Cardiac septum (tissue), 1 donor: ENCODE data around the gene ATP6V0A1. TPM values are rescaled to one million over a fixed set of nuclear protein-coding genes. Genes with fewer than 3 reads are reported as not detected.
A peak's percentile ranks its signal among the peaks of the same experiment; 100 is the strongest.

Experiments
- DNase-seq: peaks from one replicate; pipeline ENCODE4 v3.0.0-alpha.2; 2020; ENCODE audit warnings: low spot score
- intact Hi-C: fragments of 100-400 bp; cut with DNase I; formaldehyde crosslinking; loops from one replicate; pipeline ENCODE4 v1.14.0; 2022
- microRNA-seq: library from miRNA; unstranded; fragments of <30 nt; microRNA quantifications from one replicate; pipeline ENCODE4 v1.2.0, GENCODE V29; 2020
- total RNA-seq: library from RNA; stranded (reverse); fragmentation: NEBNext Ultra II Directional; extraction: Animal tissue kit (Norgen Biotek cat#: 25700); gene quantifications from one replicate; pipeline ENCODE4 v1.2.1, GENCODE V29; 2021
- donor health status: DM: no; HTN: no; CAD: no.

Gene ATP6V0A1
- total RNA-seq, 1 donor from 2014 or later: 40.3 TPM

DNA sequence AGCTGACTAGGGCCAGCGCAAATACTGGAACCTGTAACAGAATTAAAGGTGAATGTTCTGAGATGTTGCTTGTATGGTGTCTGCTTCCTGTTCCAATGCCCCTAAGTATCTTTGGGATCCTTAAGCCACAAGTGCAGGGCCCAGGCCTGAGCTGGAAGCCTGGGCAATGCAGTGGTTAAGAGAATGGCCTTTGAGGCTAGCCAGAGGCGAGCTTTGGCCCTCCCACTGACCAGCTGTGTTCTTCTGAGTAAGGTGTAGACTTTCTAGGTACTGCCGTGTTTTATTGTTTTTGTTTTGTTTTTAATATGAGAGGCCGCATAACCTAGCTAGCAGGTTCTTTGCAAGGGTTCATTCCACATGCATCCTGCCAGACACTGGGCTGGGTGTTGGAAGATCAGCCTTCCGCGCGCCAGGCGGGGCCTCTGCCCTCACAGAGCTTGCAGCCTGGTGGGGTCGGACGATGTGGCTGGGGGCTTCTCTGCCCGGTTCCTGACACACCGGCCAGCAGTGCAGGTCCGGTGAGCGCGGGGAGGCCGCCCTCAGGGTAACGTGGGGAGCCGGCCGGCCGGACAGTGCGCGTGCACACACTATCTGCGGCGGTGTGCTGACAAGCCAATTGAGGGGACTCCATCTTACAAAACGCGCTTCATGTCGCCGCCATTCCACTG, 107.7 kb downstream of the ATP6V0A1 start:
- intact Hi-C loops: loop anchor here (5.0 kb wide), 1 partner anchor 41 kb away; the partner anchor contains the start of genes RETREG3 and TUBG1
- DNase-seq: no peak

DNA sequence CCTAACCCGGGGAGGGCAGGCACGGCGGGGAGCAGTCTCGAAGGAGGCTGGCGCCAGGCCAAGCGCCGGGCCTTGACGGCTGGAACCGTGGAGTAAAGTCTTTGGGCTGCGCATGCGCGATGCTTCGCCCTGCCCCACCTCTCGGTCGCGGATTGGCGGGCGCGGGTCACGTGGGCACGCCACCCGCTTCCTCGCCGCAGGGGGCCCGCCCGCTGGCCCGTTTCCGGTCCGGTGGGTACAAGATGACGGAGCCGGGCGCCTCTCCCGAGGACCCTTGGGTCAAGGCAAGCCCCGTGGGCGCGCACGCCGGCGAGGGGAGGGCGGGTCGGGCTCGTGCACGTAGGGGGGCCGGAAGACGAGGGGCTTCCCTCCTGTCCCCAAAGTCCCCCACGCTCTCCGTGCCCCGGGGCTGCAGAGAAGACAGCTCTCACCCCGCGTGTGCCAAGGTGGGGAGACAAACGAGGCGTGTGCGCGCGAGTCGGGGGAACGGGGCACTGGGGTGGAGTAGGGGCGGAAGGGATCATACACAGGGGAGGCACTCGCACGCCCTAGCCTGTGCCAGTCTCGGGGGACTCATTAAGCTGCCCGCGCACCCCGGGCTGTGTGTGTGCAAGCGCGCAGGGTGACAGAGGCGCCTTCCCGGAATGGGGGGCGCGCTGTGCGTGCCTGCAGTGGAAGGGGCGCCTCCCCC, 108.3 kb downstream of the ATP6V0A1 start, which contains the start of gene MLX:
Gene MLX, plus strand, starts transcription at position 218 of the 691 bp plus-strand sequence. Its CDS starts 25 bp downstream, at position 243.
- DNase-seq: peak; percentile 96
- intact Hi-C loops: loop anchor here (5.0 kb wide), 1 partner anchor 40 kb away; the partner anchor contains the start of genes RETREG3 and TUBG1

DNA sequence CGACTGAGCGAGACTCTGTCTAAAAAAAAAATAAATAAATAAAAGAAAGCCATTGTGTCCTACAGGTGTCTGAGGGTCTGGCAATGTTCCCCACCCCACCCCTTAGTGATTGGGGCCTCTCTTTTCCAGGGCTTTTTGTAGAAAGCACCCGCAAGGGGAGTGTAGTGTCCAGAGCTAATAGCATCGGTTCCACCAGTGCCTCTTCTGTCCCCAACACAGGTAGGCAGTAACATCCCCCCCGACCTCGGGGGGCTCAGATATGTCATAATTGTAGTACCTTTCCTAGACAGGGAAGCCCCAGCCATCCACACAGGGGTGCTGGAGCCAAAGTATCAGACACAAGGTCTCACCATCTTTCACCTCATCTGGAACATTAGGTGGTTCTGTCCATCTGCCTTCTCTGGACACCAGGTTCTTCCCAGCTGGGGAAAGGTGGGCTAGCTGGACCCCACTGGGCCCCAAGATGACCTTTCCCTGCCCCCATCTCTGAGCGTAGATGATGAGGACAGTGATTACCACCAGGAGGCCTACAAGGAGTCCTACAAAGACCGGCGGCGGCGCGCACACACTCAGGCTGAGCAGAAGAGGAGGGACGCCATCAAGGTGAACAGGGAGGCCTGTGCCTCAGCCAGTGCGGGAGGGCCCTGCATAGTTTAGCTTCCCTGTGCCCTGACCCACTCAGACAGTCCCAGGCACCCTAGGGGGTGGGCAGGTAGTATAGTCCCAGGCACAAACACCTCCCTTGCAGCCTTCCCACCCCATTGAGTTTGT, 109.8 kb downstream of the ATP6V0A1 start:
- intact Hi-C loops: loop anchor here (5.0 kb wide), 1 partner anchor 39 kb away; the partner anchor contains the start of genes RETREG3 and TUBG1
- DNase-seq: no peak

DNA sequence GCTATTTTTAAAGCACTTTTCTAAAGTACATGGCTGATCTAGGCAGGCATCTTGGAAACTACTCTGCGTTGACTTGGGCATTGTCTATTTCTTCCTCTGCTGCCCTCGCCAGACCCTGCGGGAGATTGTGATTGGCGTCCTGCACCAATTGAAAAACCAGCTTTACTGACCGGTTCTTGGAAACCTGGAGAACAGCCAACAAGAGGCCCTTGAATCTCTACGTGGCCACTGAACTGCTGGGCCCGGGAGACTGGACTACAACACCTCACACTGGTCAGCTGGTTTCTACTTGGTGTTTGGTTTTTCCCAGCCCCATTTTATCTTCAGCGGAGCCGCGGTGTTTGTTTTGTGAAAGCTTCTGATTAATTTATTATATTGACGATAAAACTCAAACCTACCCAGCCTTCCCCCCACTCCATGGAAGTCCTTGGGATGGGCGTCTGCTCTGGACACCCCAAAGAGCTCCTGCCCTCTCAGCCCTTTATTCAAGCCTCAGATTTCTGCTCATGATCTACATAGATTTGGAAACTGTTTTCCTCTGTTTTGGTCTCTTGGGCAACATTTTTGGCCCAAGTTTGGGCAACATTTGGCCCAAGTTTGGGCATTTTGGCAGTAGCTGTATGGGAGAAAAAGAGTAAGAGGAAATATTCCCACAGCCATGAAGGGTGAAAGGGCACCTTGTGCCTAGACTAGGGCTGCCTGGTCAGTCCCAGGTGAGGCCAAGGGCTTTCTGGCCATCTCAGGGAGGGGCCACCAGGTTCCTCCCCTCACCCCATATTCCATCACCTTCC, 113.0 kb downstream of the ATP6V0A1 start:
- no peak for DNase-seq
- intact Hi-C loops: no loop called here

Small RNA genes within 50 kb of the gene (microRNA-seq; reads per million reads assigned to microRNA genes)
- gene MIR5010 (2.2 reads per million), gene MIR548AT (not detected)

Other genes with a start within 250 kb of the ATP6V0A1 start
- 32.8 TPM for gene STAT5B, start 182.5 kb upstream of the ATP6V0A1 start, total RNA-seq
- gene STAT5A, start 170.4 kb upstream of the ATP6V0A1 start, total RNA-seq: 12.1 TPM
- 159 TPM for gene STAT3, start 70.4 kb upstream of the ATP6V0A1 start, total RNA-seq
- gene CAVIN1, start 35.6 kb upstream of the ATP6V0A1 start, total RNA-seq: 358 TPM
- 12.1 TPM for gene NAGLU, start 77.4 kb downstream of the ATP6V0A1 start, total RNA-seq
- gene HSD17B1, start 94.0 kb downstream of the ATP6V0A1 start, total RNA-seq: 0.83 TPM
- 33.4 TPM for gene COASY, start 103.3 kb downstream of the ATP6V0A1 start, total RNA-seq
- gene MLX, start 108.2 kb downstream of the ATP6V0A1 start, total RNA-seq: 43.1 TPM
- 1.8 TPM for gene PSMC3IP, start 118.9 kb downstream of the ATP6V0A1 start, total RNA-seq
- 21.3 TPM for gene RETREG3, start 150.5 kb downstream of the ATP6V0A1 start, total RNA-seq
- gene TUBG1, start 150.8 kb downstream of the ATP6V0A1 start, total RNA-seq: 45.6 TPM
- gene TUBG2, start 200.4 kb downstream of the ATP6V0A1 start, total RNA-seq: 21.9 TPM
- gene PLEKHH3, start 218.1 kb downstream of the ATP6V0A1 start, total RNA-seq: 20.2 TPM
- 1.2 TPM for gene CCR10, start 223.0 kb downstream of the ATP6V0A1 start, total RNA-seq
- 7.0 TPM for gene CNTNAP1, start 223.7 kb downstream of the ATP6V0A1 start, total RNA-seq